Subcutaneous abdominal adipose tissue (tissue), 5 donors: ENCODE data around the gene FAM117B.

Experiments
- H3K27ac ChIP-seq: one replicate; pipeline ENCODE4 v1.7.0; 2013; ENCODE audit warnings: low read depth, mild to moderate bottlenecking, inconsistent platforms, low read length, moderate library complexity
- H3K27me3 ChIP-seq, 5 donors: one replicate each; pipeline ENCODE4 v1.7.0; 2013; ENCODE audit warnings: low read length in 5 of 5, inconsistent platforms in 1 of 5; ENCODE audit not compliant: control insufficient read depth in 5 of 5, insufficient read depth in 4 of 5
- H3K36me3 ChIP-seq, 5 donors: one replicate each; pipeline ENCODE4 v1.7.0; 2013; ENCODE audit warnings: low read length in 5 of 5; ENCODE audit not compliant: control insufficient read depth in 5 of 5, insufficient read depth in 5 of 5
- H3K4me1 ChIP-seq, 5 donors: one replicate each; pipeline ENCODE4 v1.7.0; 2013; ENCODE audit warnings: low read length in 5 of 5, mild to moderate bottlenecking in 3 of 5, moderate library complexity in 1 of 5; ENCODE audit not compliant: control insufficient read depth in 5 of 5, insufficient read depth in 5 of 5
- H3K4me3 ChIP-seq, 5 donors: one replicate each; pipeline ENCODE4 v1.7.0; 2013; ENCODE audit warnings: low read length in 5 of 5, low read depth in 1 of 5
- H3K9ac ChIP-seq, 5 donors: one replicate each; pipeline ENCODE4 v1.7.0; 2013; ENCODE audit warnings: low read length in 5 of 5, mild to moderate bottlenecking in 4 of 5, moderate library complexity in 3 of 5
- H3K9me3 ChIP-seq, 5 donors: one replicate each; pipeline ENCODE4 v1.7.0; 2013; ENCODE audit warnings: low read length in 5 of 5; ENCODE audit not compliant: control insufficient read depth in 5 of 5
- donor health status: healthy.
- donor health status: healthy.
- donor health status: healthy.
- donor health status: healthy.
- donor health status: healthy.

FAM117B gene

GRCh38 chr2:202609381-202610145 is 25.2 kb upstream of the FAM117B start:
- Histone ChIP-seq H3K4me3 (no peak overlapping the region), H3K4me1 (peaks cover 0 to 3% (median 0%) of the 10 kb centered on the region in 5 donors)

DNA sequence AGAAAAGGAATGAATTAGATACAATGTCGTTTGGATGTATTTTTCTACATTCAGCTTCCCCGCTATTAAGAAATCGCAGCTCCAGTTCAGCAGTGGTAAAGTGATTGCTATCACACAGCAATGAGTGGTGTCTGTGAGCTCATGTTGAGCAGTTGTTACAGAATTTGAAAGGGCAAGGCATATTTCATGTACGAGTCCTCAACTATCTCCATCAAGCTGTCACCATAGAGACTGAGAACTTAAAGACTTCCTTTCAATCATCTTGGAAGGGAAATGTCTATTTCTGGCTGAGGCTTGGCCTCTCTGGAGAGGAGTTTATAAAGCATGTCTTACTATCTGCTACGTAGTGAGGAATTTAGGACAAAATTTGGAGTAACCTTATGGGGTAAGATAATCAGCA is 24.4 kb upstream of the FAM117B start:
- Histone ChIP-seq H3K27ac (no peak overlapping the region), H3K9ac (no peak overlapping the region), H3K36me3 (no peaks in the 10 kb centered on the region), H3K4me1 (peaks cover 0 to 3% (median 0%) of the 10 kb centered on the region in 5 donors), H3K27me3 (no peaks in the 10 kb centered on the region), H3K9me3 (no peaks in the 10 kb centered on the region), H3K4me3 (no peak overlapping the region)

More at GRCh38 chr2:202609381-202610145, 25.2 kb upstream of the FAM117B start:
- Histone ChIP-seq H3K27me3 (no peaks in the 10 kb centered on the region), H3K9me3 (no peaks in the 10 kb centered on the region), H3K27ac (no peak overlapping the region), H3K9ac (no peak overlapping the region), H3K36me3 (no peaks in the 10 kb centered on the region)

- Histone ChIP-seq H3K36me3 (no peaks in the 10 kb centered on the region), H3K27ac (no peak overlapping the region), H3K4me3 (no peak overlapping the region), H3K4me1 (peaks cover 0 to 3% (median 0%) of the 10 kb centered on the region in 5 donors), H3K9ac (no peak overlapping the region), H3K9me3 (no peaks in the 10 kb centered on the region), H3K27me3 (no peaks in the 10 kb centered on the region)
These were observed 22.6 kb upstream of the FAM117B start for GRCh38 chr2:202612145-202612544.

DNA sequence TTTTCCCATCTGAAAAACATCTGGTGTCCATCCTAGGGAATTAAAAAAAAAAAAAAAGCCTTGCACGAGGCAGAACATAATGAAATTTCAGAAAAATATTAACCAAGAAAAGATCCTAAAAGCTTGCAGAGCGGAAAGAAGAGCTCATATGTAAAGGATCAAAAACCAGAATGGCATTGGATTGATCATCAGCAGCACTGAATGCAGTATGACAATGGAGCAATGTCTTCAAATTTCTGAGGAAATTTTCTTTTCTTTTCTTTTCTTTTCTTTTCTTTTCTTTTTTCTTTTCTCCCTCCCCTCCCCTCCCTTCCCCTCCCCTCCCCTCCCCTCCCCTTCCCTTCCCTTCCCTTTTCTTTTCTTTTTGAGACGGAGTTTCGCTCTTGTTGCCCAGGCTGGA is 21.3 kb upstream of the FAM117B start:
- H3K9me3 ChIP-seq: no peaks in the 10 kb centered on the region
- H3K4me3 ChIP-seq: no peak overlapping the region
- H3K36me3 ChIP-seq: no peaks in the 10 kb centered on the region
- H3K4me1 ChIP-seq: peaks cover 0 to 3% (median 0%) of the 10 kb centered on the region in 5 donors
- no peak overlapping the region for H3K27ac ChIP-seq
- H3K9ac ChIP-seq: no peak overlapping the region
- H3K27me3 ChIP-seq: no peaks in the 10 kb centered on the region

GRCh38 chr2:202624133-202624532 is 10.6 kb upstream of the FAM117B start:
- no peaks in the 10 kb centered on the region for H3K4me1 ChIP-seq
- H3K9ac ChIP-seq: no peak overlapping the region
- no peak overlapping the region for H3K4me3 ChIP-seq
- no peaks in the 10 kb centered on the region for H3K36me3 ChIP-seq
- H3K9me3 ChIP-seq: no peaks in the 10 kb centered on the region
- H3K27me3 ChIP-seq: no peaks in the 10 kb centered on the region
- H3K27ac ChIP-seq: no peak overlapping the region

GRCh38 chr2:202627042-202627441 is 7.7 kb upstream of the FAM117B start:
- Histone ChIP-seq H3K36me3 (no peaks in the 10 kb centered on the region), H3K27ac (no peak overlapping the region), H3K4me3 (no peak overlapping the region), H3K9ac (no peak overlapping the region), H3K9me3 (no peaks in the 10 kb centered on the region), H3K4me1 (no peaks in the 10 kb centered on the region), H3K27me3 (no peaks in the 10 kb centered on the region)

DNA sequence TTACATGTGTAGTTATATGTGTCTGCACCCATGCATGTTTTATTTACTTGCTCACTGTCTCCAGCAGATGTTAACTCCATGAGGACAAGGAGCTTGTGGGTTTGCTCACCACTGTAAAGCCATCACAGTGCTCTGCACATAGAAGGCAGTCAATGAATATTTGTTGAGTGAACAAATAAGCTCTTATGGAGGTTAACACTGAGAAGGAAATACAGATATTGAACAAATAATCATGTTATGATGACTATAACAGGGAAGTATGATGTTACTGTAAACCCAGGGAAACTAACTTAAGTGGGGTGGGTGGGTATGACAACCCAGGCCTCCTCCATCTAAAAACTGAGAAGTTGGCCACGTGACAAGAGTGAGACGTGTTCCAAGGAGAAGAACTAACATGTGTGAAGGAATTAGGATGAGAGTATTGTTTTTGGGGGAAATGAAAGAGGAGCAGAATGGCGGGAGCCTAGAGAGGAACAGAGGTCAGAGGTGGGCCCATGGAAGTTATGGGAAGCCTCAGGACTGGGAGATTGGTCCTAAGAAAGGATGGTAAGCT is 6.0 kb upstream of the FAM117B start:
- Histone ChIP-seq H3K4me3 (no peak overlapping the region), H3K36me3 (no peaks in the 10 kb centered on the region), H3K9me3 (no peaks in the 10 kb centered on the region), H3K27ac (no peak overlapping the region), H3K27me3 (no peaks in the 10 kb centered on the region), H3K9ac (no peak overlapping the region), H3K4me1 (peaks cover 0 to 4% (median 0%) of the 10 kb centered on the region in 5 donors)

GRCh38 chr2:202632682-202633290 is 2.0 kb upstream of the FAM117B start:
- peak overlapping the region; percentile 46 for H3K27ac ChIP-seq
- H3K9me3 ChIP-seq: no peaks in the 10 kb centered on the region
- H3K36me3 ChIP-seq: no peaks in the 10 kb centered on the region
- H3K4me3 ChIP-seq: no peak overlapping the region
- no peaks in the 10 kb centered on the region for H3K27me3 ChIP-seq
- peaks cover 1 to 21% (median 13%) of the 10 kb centered on the region in 5 donors for H3K4me1 ChIP-seq
- no peak overlapping the region for H3K9ac ChIP-seq

DNA sequence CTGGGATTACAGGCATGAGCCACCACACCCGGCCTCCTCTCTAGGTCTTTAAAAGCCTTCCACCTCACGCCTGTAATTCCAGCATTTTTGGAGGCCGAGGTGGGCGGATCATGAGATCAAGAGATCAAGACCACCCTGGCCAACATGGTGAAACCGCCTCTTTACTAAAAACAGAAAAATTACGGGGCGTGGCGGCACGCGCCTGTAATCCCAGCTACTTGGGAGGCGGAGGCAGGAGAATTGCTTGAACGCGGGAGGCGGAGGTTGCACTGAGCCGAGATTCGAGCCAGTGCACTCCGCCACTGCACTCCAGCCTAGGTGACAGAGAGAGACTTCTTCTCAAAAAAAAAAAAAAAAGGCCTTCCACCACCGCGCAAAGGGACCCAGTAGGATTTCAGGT is 1.3 kb upstream of the FAM117B start:
- Histone ChIP-seq H3K4me3 (no peak overlapping the region), H3K36me3 (no peaks in the 10 kb centered on the region), H3K4me1 (peaks cover 1 to 21% (median 13%) of the 10 kb centered on the region in 5 donors), H3K9me3 (no peaks in the 10 kb centered on the region), H3K27ac (no peak overlapping the region), H3K27me3 (no peaks in the 10 kb centered on the region), H3K9ac (no peak overlapping the region)
